ENCODE data around the gene PQBP1. TPM values are rescaled to one million over a fixed set of nuclear protein-coding genes. Genes with fewer than 3 reads are reported as not detected.

The PQBP1 gene
- 65.6 and 131 TPM in 2 replicates for total RNA-seq

GRCh38 chrX:48897625-48898306, at the start of gene PQBP1, which contains the start of gene TIMM17B:
PQBP1 (plus strand) TSS chrX:48897930; CDS start chrX:48898510, 580 bp downstream.
TIMM17B (minus strand) TSS chrX:48897768; CDS start chrX:48897749, 19 bp downstream.

GRCh38 chrX:48911412-48912182, 13.9 kb downstream of the PQBP1 start, which contains the start of gene SLC35A2:
SLC35A2 (minus strand) TSS chrX:48911646; CDS start chrX:48911636, 10 bp downstream.

GRCh38 chrX:48918643-48919340, 21.1 kb downstream of the PQBP1 start, which contains the start of gene PIM2:
PIM2 (minus strand) TSS chrX:48919024; CDS start chrX:48918834, 190 bp downstream.

Other genes with a start within 250 kb of the PQBP1 start
- gene WAS, start 214.1 kb upstream of the PQBP1 start, total RNA-seq = under 0.01 and 0.28 TPM in 2 replicates
- 1.1 and 1.7 TPM in 2 replicates for gene SUV39H1, start 201.2 kb upstream of the PQBP1 start, total RNA-seq
- gene GLOD5, start 136.2 kb upstream of the PQBP1 start, total RNA-seq = not detected in 2 replicates
- not detected in 2 replicates for gene GATA1, start 111.3 kb upstream of the PQBP1 start, total RNA-seq
- 35.2 and 41.4 TPM in 2 replicates for gene HDAC6, start 95.9 kb upstream of the PQBP1 start, total RNA-seq
- not detected in 2 replicates for gene ERAS, start 71.4 kb upstream of the PQBP1 start, total RNA-seq
- under 0.01 and 1.4 TPM in 2 replicates for gene PCSK1N, start 62.3 kb upstream of the PQBP1 start, total RNA-seq
- 22.4 and 38.3 TPM in 2 replicates for gene TIMM17B, start 162 bp upstream of the PQBP1 start, total RNA-seq
- 18.8 and 26.4 TPM in 2 replicates for gene SLC35A2, start 13.7 kb downstream of the PQBP1 start, total RNA-seq
- gene PIM2, start 21.1 kb downstream of the PQBP1 start, total RNA-seq = 5.9 and 6.5 TPM in 2 replicates
- gene OTUD5, start 59.7 kb downstream of the PQBP1 start, total RNA-seq = 17.4 and 34.5 TPM in 2 replicates
- gene KCND1, start 73.9 kb downstream of the PQBP1 start, total RNA-seq = under 0.01 and 0.93 TPM in 2 replicates
- 23.6 and 36.5 TPM in 2 replicates for gene GRIPAP1, start 104.3 kb downstream of the PQBP1 start, total RNA-seq
- gene TFE3, start 145.4 kb downstream of the PQBP1 start, total RNA-seq = 17.4 and 37.9 TPM in 2 replicates
- gene CCDC120, start 161.1 kb downstream of the PQBP1 start, total RNA-seq = 2.1 and 5.8 TPM in 2 replicates
- 2.1 and 5.4 TPM in 2 replicates for gene PRAF2, start 176.1 kb downstream of the PQBP1 start, total RNA-seq
- 29.0 and 29.4 TPM in 2 replicates for gene WDR45, start 182.0 kb downstream of the PQBP1 start, total RNA-seq
- gene GPKOW, start 225.8 kb downstream of the PQBP1 start, total RNA-seq = 22.9 and 29.0 TPM in 2 replicates